Type B pancreatic cell (in vitro differentiated cells): ENCODE results near the gene USH1C. TPM values are rescaled to one million over a fixed set of nuclear protein-coding genes. Genes with fewer than 3 reads are reported as not detected.

Experiments
- DNase-seq: peaks from one replicate; pipeline ENCODE4 v3.0.0; 2021; ENCODE audit warnings: mixed read lengths; ENCODE audit not compliant: unreplicated experiment; ENCODE audit errors: extremely low spot score
- H3K27ac Mint-ChIP-seq: 2 replicates; pipeline ENCODE4 v1.8.0; 2021; ENCODE audit warnings: mild to moderate bottlenecking, mixed read lengths
- H3K27me3 Mint-ChIP-seq: 2 replicates; pipeline ENCODE4 v1.8.0; 2021; ENCODE audit warnings: mixed read lengths
- H3K36me3 Mint-ChIP-seq: 2 replicates; pipeline ENCODE4 v1.8.0; 2021; ENCODE audit warnings: mixed read lengths
- H3K4me1 Mint-ChIP-seq: one replicate; pipeline ENCODE4 v1.8.0; 2021; ENCODE audit warnings: mixed read lengths; ENCODE audit not compliant: unreplicated experiment
- H3K4me3 Mint-ChIP-seq: 2 replicates; pipeline ENCODE4 v1.8.0; 2021; ENCODE audit warnings: mild to moderate bottlenecking, mixed read lengths
- H3K9me3 Mint-ChIP-seq: 2 replicates; pipeline ENCODE4 v1.8.0; 2021; ENCODE audit warnings: mixed read lengths
- total RNA-seq: library from RNA; stranded (reverse); gene quantifications from 2 replicates; pipeline ENCODE4 v1.2.1, GENCODE V29; 2021; ENCODE audit warnings: low replicate concordance
- TF ChIP-seq, protein P1 (sequence below): fragments of 200-600 bp; sonication (generic); conservative IDR thresholded peaks from 2 replicates; pipeline ENCODE4 v1.5.0; 2021; ENCODE audit warnings: antibody characterized with exemption, mild to moderate bottlenecking

The USH1C gene
- total RNA-seq, 1 donor from 2014 or later, result 21.8 TPM

DNA sequence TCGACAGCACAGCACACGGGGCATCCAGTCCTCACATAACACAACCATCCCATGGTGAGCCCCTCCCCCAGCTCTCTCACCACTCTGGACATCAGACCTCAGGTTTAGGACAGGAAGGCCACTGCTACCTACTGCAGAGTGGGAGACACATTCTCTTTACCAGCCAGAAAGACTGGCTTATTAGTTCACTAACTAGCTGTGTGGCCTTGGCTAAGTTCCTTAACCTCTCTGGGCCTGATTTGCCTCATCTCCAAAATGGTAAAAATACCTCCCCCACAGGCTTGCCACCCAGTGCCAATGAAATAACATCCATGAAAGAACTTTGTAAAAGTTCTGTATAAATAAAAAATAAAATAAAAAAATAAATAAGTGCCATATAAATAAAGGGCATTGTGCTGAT, 32.1 kb downstream of the USH1C start:
- TF ChIP-seq, protein P1, sequence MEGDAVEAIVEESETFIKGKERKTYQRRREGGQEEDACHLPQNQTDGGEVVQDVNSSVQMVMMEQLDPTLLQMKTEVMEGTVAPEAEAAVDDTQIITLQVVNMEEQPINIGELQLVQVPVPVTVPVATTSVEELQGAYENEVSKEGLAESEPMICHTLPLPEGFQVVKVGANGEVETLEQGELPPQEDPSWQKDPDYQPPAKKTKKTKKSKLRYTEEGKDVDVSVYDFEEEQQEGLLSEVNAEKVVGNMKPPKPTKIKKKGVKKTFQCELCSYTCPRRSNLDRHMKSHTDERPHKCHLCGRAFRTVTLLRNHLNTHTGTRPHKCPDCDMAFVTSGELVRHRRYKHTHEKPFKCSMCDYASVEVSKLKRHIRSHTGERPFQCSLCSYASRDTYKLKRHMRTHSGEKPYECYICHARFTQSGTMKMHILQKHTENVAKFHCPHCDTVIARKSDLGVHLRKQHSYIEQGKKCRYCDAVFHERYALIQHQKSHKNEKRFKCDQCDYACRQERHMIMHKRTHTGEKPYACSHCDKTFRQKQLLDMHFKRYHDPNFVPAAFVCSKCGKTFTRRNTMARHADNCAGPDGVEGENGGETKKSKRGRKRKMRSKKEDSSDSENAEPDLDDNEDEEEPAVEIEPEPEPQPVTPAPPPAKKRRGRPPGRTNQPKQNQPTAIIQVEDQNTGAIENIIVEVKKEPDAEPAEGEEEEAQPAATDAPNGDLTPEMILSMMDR, result no peak
- Mint-ChIP-seq H3K4me1 (peaks cover 5% of the 10 kb centered on the region), H3K27me3 (peaks cover 14% of the 10 kb centered on the region), H3K9me3 (no peaks in the 10 kb centered on the region), H3K4me3 (no peak overlapping the region), H3K36me3 (no peaks in the 10 kb centered on the region), H3K27ac (no peak overlapping the region)
- no peak for DNase-seq

DNA sequence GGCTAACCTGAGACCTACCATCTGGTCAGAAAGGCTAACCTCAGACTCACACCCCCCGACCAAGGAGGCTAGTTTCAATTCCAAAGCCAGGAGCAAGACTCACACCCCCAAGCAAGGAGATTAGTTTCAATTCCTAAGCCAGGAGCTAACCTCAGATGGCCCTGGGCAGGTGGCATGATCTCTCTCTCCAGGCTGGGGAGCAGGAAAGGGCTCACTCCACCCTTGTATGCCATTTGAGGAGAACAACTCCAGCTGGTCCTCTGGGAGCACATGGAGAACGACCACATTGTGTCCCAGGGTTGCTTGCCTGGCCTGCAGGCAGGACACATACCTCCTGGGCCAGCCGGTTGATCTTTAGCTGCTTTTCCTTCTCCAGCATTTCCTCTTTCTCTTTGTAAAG, 32.6 kb downstream of the USH1C start:
- no peaks in the 10 kb centered on the region for H3K36me3 Mint-ChIP-seq
- peaks cover 5% of the 10 kb centered on the region for H3K4me1 Mint-ChIP-seq
- H3K27ac Mint-ChIP-seq, result no peak overlapping the region

DNA sequence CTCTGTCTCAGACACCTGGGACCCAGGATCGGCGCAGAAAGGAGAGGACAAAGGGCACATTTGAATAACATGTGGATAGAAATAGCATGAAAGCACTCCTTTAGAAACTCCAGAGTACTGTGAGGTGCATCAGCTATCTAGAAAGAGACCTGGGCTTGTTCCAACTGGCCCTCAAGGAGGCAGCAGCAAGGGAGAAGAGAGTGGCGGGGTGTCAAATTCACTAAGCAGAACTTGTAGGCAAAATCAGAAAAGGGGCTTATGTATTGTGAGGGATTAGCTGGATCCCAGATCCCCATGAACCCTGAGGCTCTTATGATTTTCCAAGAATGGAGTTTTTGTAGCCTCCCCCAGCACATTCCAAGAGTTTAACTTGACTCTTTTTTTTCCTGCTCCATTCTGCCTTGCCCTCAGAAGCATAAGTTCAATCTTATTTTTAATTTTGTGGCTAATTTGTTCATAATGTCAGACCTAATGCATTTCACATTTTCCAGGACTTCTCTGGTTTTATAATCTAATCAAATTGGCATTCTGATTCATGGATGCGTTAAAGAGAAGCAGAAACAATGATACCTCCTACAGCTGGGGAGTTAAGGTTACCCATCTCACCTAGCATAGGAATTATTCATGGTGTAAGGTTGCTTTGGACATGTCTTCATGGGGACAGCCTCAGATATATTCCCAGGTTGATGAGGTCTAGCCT, 33.6 kb downstream of the USH1C start:
- DNase-seq, result no peak
- Mint-ChIP-seq H3K4me3 (no peak overlapping the region), H3K27me3 (peaks cover 18% of the 10 kb centered on the region), H3K36me3 (no peaks in the 10 kb centered on the region), H3K9me3 (no peaks in the 10 kb centered on the region), H3K4me1 (peaks cover 5% of the 10 kb centered on the region), H3K27ac (no peak overlapping the region)
- TF ChIP-seq, protein P1, result no peak

More for the DNA sequence above, 32.6 kb downstream of the USH1C start:
- Mint-ChIP-seq H3K27me3 (peaks cover 16% of the 10 kb centered on the region), H3K4me3 (no peak overlapping the region), H3K9me3 (no peaks in the 10 kb centered on the region)
- DNase-seq, result no peak
- TF ChIP-seq, protein P1, result no peak

DNA sequence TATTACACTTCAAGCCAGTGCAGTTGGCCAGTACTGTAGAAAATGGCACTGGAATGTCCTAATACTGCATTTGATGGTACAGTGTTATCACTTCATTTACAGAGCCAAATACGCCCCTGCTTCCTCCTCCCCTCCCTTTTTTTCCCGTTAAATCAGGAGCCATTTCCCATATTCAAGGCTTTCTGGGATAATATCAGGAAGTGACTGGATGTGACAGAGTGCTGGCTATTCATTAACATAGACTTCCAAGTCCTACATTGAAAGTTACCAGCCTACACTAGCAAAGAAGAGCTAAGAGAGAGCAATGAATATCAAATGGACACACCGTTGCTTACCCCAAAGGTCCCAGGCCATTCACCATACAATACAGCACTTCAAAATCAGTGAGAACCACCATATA, 35.4 kb downstream of the USH1C start:
- H3K4me1 Mint-ChIP-seq, result peaks cover 10% of the 10 kb centered on the region
- no peak for DNase-seq
- H3K36me3 Mint-ChIP-seq, result no peaks in the 10 kb centered on the region
- H3K27ac Mint-ChIP-seq, result no peak overlapping the region
- TF ChIP-seq, protein P1, result no peak
- H3K9me3 Mint-ChIP-seq, result no peaks in the 10 kb centered on the region
- H3K27me3 Mint-ChIP-seq, result peaks cover 21% of the 10 kb centered on the region
- H3K4me3 Mint-ChIP-seq, result no peak overlapping the region

DNA sequence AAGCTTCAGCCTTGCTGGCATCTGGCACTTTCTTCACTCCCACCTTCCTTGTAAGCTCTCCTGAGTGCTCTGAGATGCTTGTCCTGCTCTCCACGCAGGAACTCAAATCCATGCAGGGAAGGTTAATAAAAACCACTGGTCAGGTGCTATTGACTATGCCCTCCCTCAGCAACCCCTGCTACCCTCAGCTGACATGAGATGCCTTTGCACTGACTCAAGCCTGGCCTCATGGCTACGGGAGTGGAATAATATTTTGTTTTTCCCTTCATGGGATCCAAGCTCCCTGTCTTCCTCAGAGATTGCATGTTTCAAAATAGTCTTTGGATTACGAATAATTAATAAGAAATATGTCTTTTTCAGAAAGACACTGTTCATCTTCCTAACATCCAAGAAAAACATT, 35.9 kb downstream of the USH1C start:
- Mint-ChIP-seq H3K4me1 (peaks cover 10% of the 10 kb centered on the region), H3K27me3 (peaks cover 18% of the 10 kb centered on the region), H3K36me3 (no peaks in the 10 kb centered on the region), H3K9me3 (no peaks in the 10 kb centered on the region), H3K4me3 (no peak overlapping the region), H3K27ac (no peak overlapping the region)
- DNase-seq, result no peak
- TF ChIP-seq, protein P1, result no peak
